CD8-positive, alpha-beta memory T cell (primary cell): ENCODE measurements around the gene BICD2. TPM values are rescaled to one million over a fixed set of nuclear protein-coding genes. Genes with fewer than 3 reads are reported as not detected.

ENCODE experiments used
- CTCF ChIA-PET: fragments of 350-600 bp; sonication (Branson Sonifier 250); formaldehyde crosslinking; loops from one replicate; lab custom pipeline; 2021; ENCODE audit warnings: antibody characterized with exemption; lab: Charles Lee
- POLR2A ChIA-PET: fragments of 350-600 bp; sonication (Branson Sonifier 250); formaldehyde crosslinking; loops from one replicate; lab custom pipeline; 2021; ENCODE audit warnings: antibody characterized with exemption; lab: Charles Lee
- DNase-seq, 5 donors: peaks; one replicate each; pipeline versions ENCODE4 v3.0.0 to v3.0.0-alpha.2; 2020 to 2022; ENCODE audit warnings: mixed read lengths in 1 of 5
- H3K27ac ChIP-seq: one replicate; pipeline ENCODE4 v1.7.0; 2013; ENCODE audit warnings: low read depth, mild to moderate bottlenecking, low read length, moderate library complexity
- H3K27me3 ChIP-seq: 2 replicates; pipeline ENCODE4 v1.7.0; 2013; ENCODE audit warnings: low read length, mild to moderate bottlenecking; ENCODE audit not compliant: insufficient read depth, poor library complexity, severe bottlenecking
- H3K36me3 ChIP-seq: 2 replicates; pipeline ENCODE4 v1.7.0; 2013; ENCODE audit warnings: mild to moderate bottlenecking, low read length, moderate library complexity; ENCODE audit not compliant: insufficient read depth
- H3K4me1 ChIP-seq: 2 replicates; pipeline ENCODE4 v1.7.0; 2013; ENCODE audit warnings: mild to moderate bottlenecking, low read length, moderate library complexity; ENCODE audit not compliant: insufficient read depth
- H3K4me3 ChIP-seq: 2 replicates; pipeline ENCODE4 v1.7.0; 2013; ENCODE audit warnings: mild to moderate bottlenecking, low read length
- H3K9me3 ChIP-seq: 2 replicates; pipeline ENCODE4 v1.7.0; 2013; ENCODE audit warnings: mild to moderate bottlenecking, low read length
- H3K27ac Mint-ChIP-seq, 8 donors: one replicate each; pipeline ENCODE4 v1.8.0; 2020 to 2021; ENCODE audit warnings: mixed read lengths in 8 of 8, mild to moderate bottlenecking in 6 of 8, inconsistent platforms in 3 of 8, moderate library complexity in 3 of 8
- H3K27me3 Mint-ChIP-seq, 2 donors: one replicate each; pipeline ENCODE4 v1.8.0; 2020 to 2021; ENCODE audit warnings: mixed read lengths in 2 of 2, mild to moderate bottlenecking in 1 of 2, moderate library complexity in 1 of 2
- H3K36me3 Mint-ChIP-seq, 3 donors: one replicate each; pipeline ENCODE4 v1.8.0; 2020 to 2021; ENCODE audit warnings: mixed read lengths in 3 of 3, inconsistent platforms in 1 of 3, mild to moderate bottlenecking in 1 of 3
- H3K4me1 Mint-ChIP-seq, 3 donors: one replicate each; pipeline ENCODE4 v1.8.0; 2020 to 2021; ENCODE audit warnings: mixed read lengths in 3 of 3, inconsistent platforms in 1 of 3, mild to moderate bottlenecking in 1 of 3
- H3K4me3 Mint-ChIP-seq, 7 donors: one replicate each; pipeline ENCODE4 v1.8.0; 2020 to 2021; ENCODE audit warnings: mixed read lengths in 7 of 7, mild to moderate bottlenecking in 6 of 7, moderate library complexity in 4 of 7, inconsistent platforms in 2 of 7
- H3K9me3 Mint-ChIP-seq, 5 donors: one replicate each; pipeline ENCODE4 v1.8.0; 2020 to 2022; ENCODE audit warnings: mixed read lengths in 5 of 5, mild to moderate bottlenecking in 3 of 5, moderate library complexity in 2 of 5, inconsistent platforms in 1 of 5
- polyA plus RNA-seq: library from polyadenylated mRNA; unstranded; fragments of 300-500 nt; fragmentation: Illumina TruSeq; gene quantifications from one replicate; pipeline ENCODE4 v1.2.3, GENCODE V29; 2021
- total RNA-seq, 2 experiments: library from RNA; stranded (reverse); gene quantifications; one replicate each; pipeline ENCODE4 v1.2.3, GENCODE V29; 2021

Gene BICD2
- total and polyA plus RNA-seq, 3 experiments from 2014 or later, result 18.6 to 27.1 (median 26.7) TPM

DNA sequence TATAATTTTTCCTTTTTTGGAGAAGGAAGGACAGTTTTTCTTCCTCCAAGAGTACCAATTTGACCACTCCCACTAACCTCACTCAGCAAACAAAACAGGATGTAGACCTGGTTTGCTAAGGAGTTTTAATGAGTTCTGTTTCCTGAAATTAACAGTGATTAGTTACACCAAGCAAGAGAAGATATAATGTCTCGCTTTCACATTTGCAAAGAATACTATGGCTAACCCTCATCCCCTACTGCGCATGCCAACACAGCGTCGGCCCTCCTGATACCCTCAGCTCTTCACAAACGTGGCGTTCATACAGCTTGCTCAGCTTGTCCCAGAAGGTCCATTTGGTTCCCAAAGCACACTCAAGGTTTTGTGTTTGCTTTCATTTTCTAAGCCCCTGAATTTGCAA, 52.8 kb downstream of the BICD2 start:
- H3K27me3 ChIP-seq, result no peaks in the 10 kb centered on the region
- peak overlapping the region; percentile 8 to 86 (median 83) for H3K4me3 Mint-ChIP-seq
- H3K27me3 Mint-ChIP-seq, result no peaks in the 10 kb centered on the region
- H3K4me1 ChIP-seq, result peaks cover 22% of the 10 kb centered on the region
- H3K4me1 Mint-ChIP-seq, result peaks cover 21 to 35% (median 29%) of the 10 kb centered on the region in 3 donors
- H3K27ac Mint-ChIP-seq, result peak overlapping the region; percentile 10 to 94 (median 90)
- H3K9me3 ChIP-seq, result no peaks in the 10 kb centered on the region
- POLR2A ChIA-PET, result interaction anchor here (0.7 kb wide), 1 partner anchor 9 kb away, joined by 3 read pairs; no protein-coding TSS in a partner anchor
- H3K36me3 ChIP-seq, result peaks cover 26% of the 10 kb centered on the region
- DNase-seq, result no peak
- H3K27ac ChIP-seq, result peak overlapping the region; percentile 33
- H3K9me3 Mint-ChIP-seq, result no peaks in the 10 kb centered on the region
- H3K4me3 ChIP-seq, result peak overlapping the region; percentile 45
- H3K36me3 Mint-ChIP-seq, result peaks cover 0 to 60% (median 14%) of the 10 kb centered on the region in 3 donors
- CTCF ChIA-PET, result interaction anchor here (1.1 to 6.8 kb wide), 2 partner anchors 78 to 82 kb away, joined by 3 to 41 read pairs; no protein-coding TSS in a partner anchor

DNA sequence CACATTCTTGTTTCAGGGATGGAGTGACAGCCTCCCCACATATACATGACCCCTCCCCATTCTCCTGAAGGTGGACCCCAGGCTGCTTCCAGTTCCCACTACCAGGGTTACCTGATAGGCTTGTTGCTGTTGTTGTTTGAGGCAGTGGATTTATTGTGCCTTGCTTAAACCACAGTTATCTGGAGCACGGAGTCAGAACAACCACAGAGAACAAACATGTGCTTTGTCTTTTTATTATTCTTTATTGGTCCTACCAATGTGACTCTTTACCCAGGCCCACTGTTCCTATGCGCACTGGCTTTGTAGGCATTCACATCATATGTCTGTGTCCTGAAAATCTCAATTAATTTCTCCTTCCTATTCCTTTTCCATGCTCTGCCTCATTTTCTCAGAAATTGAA, 53.5 kb downstream of the BICD2 start:
- no peak overlapping the region for H3K4me3 ChIP-seq

DNA sequence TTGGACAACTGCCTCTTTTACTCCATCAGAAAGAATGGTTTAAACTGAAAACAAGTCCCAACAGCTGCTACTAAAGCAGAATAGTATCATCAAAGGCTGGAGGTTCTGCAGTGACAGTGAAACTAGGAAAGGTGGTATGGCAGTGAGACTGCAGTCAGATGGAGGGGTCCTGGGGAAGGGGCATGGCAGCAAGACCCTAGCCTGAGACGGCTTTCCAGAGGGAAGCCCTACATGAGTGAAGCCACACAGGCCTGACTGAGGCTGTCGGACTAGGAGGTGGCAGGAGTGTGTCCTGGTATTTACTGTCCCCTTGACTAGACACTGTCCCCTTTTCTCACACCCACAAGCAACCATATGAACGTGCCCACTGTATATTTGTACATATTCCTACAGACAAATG, 54.3 kb downstream of the BICD2 start:
- no peaks in the 10 kb centered on the region for H3K9me3 ChIP-seq
- peaks cover 18% of the 10 kb centered on the region for H3K36me3 ChIP-seq
- Mint-ChIP-seq H3K4me1 (peaks cover 18 to 36% (median 35%) of the 10 kb centered on the region in 3 donors), H3K27me3 (no peaks in the 10 kb centered on the region), H3K9me3 (no peaks in the 10 kb centered on the region), H3K4me3 (no peak overlapping the region), H3K36me3 (peaks cover 0 to 50% (median 12%) of the 10 kb centered on the region in 3 donors), H3K27ac (peak overlapping the region in 6 of 8 donors; percentile 10 to 85 (median 42))
- DNase-seq, result no peak
- H3K27me3 ChIP-seq, result no peaks in the 10 kb centered on the region
- H3K4me3 ChIP-seq, result no peak overlapping the region
- H3K27ac ChIP-seq, result no peak overlapping the region
- peaks cover 19% of the 10 kb centered on the region for H3K4me1 ChIP-seq
- POLR2A ChIA-PET, result no interaction called here
- CTCF ChIA-PET, result no interaction called here

More for the DNA sequence above, 53.5 kb downstream of the BICD2 start:
- Histone ChIP-seq H3K9me3 (no peaks in the 10 kb centered on the region), H3K27me3 (no peaks in the 10 kb centered on the region), H3K36me3 (peaks cover 25% of the 10 kb centered on the region), H3K4me1 (peaks cover 19% of the 10 kb centered on the region), H3K27ac (no peak overlapping the region)
- Mint-ChIP-seq H3K36me3 (peaks cover 0 to 54% (median 10%) of the 10 kb centered on the region in 3 donors), H3K4me3 (peak overlapping the region in 4 of 7 donors; percentile 7 to 32 (median 24)), H3K9me3 (no peaks in the 10 kb centered on the region), H3K27ac (peak overlapping the region; percentile 10 to 88 (median 70)), H3K4me1 (peaks cover 18 to 35% (median 32%) of the 10 kb centered on the region in 3 donors), H3K27me3 (no peaks in the 10 kb centered on the region)
- ChIA-PET CTCF (no interaction called here), POLR2A (no interaction called here)
- DNase-seq, result no peak

DNA sequence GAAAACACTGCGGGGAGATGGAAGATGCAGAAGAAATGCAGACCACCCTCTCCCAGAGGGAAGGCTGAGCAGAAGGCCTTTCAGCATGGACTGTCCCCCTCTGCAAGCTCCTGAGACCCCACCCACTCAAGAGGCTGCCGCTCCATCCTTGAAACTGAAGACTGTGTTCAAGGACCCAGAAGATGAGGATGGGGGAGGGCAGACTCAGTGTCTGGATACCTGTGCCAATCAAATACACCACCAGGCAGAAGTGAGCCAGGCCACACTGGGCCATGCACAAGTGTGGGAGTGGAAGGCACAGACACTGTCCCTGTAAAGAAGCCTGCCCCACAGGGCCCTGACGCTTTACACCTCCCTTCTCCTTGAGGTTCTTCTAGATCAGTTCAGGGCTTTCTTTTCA, 54.7 kb downstream of the BICD2 start:
- Mint-ChIP-seq H3K9me3 (no peaks in the 10 kb centered on the region), H3K4me3 (no peak overlapping the region), H3K27me3 (no peaks in the 10 kb centered on the region), H3K27ac (peak overlapping the region in 3 of 8 donors; percentile 63 to 74 (median 63)), H3K4me1 (peaks cover 18 to 36% (median 35%) of the 10 kb centered on the region in 3 donors), H3K36me3 (peaks cover 0 to 46% (median 13%) of the 10 kb centered on the region in 3 donors)
- H3K27ac ChIP-seq, result no peak overlapping the region
- no peak overlapping the region for H3K4me3 ChIP-seq
- no peaks in the 10 kb centered on the region for H3K27me3 ChIP-seq
- POLR2A ChIA-PET, result no interaction called here
- peaks cover 15% of the 10 kb centered on the region for H3K36me3 ChIP-seq
- H3K4me1 ChIP-seq, result peaks cover 19% of the 10 kb centered on the region
- DNase-seq, result no peak
- H3K9me3 ChIP-seq, result no peaks in the 10 kb centered on the region
- CTCF ChIA-PET, result no interaction called here

DNA sequence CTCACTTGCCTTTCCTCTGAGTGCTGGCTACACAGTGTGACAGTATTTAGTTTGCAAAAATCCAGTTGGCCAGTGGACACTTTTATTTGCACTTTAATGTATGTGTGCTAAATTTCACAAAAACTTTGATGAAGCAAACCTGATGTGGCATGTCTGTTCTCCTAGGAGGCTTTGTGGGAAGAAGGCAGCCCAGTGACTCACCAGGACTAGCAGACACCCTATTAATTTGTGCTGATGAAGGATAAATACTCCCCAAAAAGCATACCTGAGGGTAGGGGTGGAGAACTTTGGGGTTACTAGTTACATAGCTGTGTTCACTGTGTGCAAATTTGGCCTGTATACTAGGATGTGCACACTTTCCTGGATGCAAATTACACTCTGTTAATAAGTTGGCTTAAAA, 55.4 kb downstream of the BICD2 start:
- Mint-ChIP-seq H3K9me3 (no peaks in the 10 kb centered on the region), H3K4me1 (peaks cover 18 to 36% (median 35%) of the 10 kb centered on the region in 3 donors), H3K27ac (peak overlapping the region in 1 of 8 donors; percentile 2), H3K27me3 (no peaks in the 10 kb centered on the region), H3K36me3 (peaks cover 4 to 44% (median 15%) of the 10 kb centered on the region in 3 donors), H3K4me3 (no peak overlapping the region)
- Histone ChIP-seq H3K4me1 (peaks cover 19% of the 10 kb centered on the region), H3K27ac (no peak overlapping the region), H3K9me3 (no peaks in the 10 kb centered on the region), H3K36me3 (peaks cover 8% of the 10 kb centered on the region), H3K27me3 (no peaks in the 10 kb centered on the region), H3K4me3 (no peak overlapping the region)
- no peak for DNase-seq
- POLR2A ChIA-PET, result no interaction called here
- CTCF ChIA-PET, result no interaction called here

DNA sequence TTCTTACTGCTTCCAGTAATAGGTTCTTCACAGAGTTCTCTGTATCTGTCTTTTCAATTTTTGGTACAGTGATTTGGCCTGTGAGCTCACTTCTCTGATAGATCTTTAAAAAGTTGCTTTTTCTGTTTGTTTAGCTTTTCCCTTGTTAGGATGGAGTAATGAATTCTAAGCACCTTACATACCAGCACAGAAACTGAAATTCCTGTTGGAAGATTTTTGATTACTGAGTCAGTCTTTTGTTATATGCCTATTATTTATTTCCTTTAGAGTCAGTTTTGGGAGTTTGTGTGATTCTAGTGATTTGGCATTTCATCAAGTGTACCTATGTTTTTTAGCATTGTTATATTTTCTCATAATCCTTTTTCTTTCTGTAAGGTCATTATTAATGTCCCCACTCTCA, 57.1 kb downstream of the BICD2 start:
- Mint-ChIP-seq H3K4me1 (peaks cover 14 to 30% (median 27%) of the 10 kb centered on the region in 3 donors), H3K36me3 (peaks cover 4 to 32% (median 17%) of the 10 kb centered on the region in 3 donors), H3K4me3 (no peak overlapping the region), H3K27ac (peak overlapping the region in 2 of 8 donors; percentile 26 to 35), H3K27me3 (no peaks in the 10 kb centered on the region), H3K9me3 (no peaks in the 10 kb centered on the region)
- no peaks in the 10 kb centered on the region for H3K27me3 ChIP-seq
- H3K36me3 ChIP-seq, result no peaks in the 10 kb centered on the region
- H3K4me3 ChIP-seq, result no peak overlapping the region
- POLR2A ChIA-PET, result no interaction called here
- CTCF ChIA-PET, result interaction anchor here (1.0 to 1.5 kb wide), 2 partner anchors 8 to 567 kb away, joined by 3 to 4 read pairs; no protein-coding TSS in a partner anchor
- peaks cover 15% of the 10 kb centered on the region for H3K4me1 ChIP-seq
- H3K9me3 ChIP-seq, result no peaks in the 10 kb centered on the region
- DNase-seq, result no peak
- H3K27ac ChIP-seq, result no peak overlapping the region

DNA sequence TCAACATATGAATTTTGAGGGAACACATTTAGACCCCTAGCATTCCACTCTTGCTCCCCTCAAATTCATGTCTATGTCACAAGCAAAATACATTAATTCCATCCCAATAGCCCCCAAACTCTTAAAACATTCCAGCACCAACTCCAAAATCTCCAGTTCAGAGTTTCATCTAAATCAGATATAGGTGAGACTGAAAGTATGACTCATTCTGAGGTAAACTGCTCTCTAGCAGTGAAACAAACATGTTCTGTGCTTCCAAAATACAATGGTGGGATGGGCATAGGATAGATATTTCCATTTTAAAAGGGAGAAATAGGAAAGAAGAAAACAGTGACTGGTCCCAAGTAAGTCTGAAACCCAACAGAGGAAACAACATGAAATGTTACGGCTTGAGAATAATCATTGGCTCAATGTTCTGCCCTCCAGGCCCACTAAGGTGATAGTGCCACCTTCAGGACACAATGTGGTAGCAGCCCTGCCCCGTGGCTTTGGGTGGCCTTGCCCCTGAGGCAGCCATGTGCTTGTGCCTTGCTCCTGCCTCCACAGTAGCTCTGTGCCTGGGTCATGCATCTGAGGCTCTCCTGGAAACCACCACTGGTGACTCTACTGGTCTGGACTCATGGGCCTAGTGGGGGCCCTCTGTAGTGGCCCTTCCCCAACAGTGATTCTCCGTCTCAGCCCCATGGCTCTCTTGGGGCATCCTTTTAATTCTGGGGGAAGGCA, 58.3 kb downstream of the BICD2 start:
- no peaks in the 10 kb centered on the region for H3K9me3 ChIP-seq
- no peak overlapping the region for H3K27ac ChIP-seq
- Mint-ChIP-seq H3K4me1 (peaks cover 4 to 18% (median 17%) of the 10 kb centered on the region in 3 donors), H3K36me3 (peaks cover 4 to 31% (median 17%) of the 10 kb centered on the region in 3 donors), H3K4me3 (no peak overlapping the region), H3K27ac (peak overlapping the region in 2 of 8 donors; percentile 1 to 13), H3K9me3 (no peaks in the 10 kb centered on the region), H3K27me3 (no peaks in the 10 kb centered on the region)
- peaks cover 5% of the 10 kb centered on the region for H3K4me1 ChIP-seq
- ChIA-PET CTCF (interaction anchor here (1.5 to 2.3 kb wide), 3 partner anchors 9 to 19 kb away, joined by 4 to 6 read pairs (median 4); no protein-coding TSS in a partner anchor), POLR2A (no interaction called here)
- H3K36me3 ChIP-seq, result no peaks in the 10 kb centered on the region
- DNase-seq, result peak in 1 of 5 donors; percentile 20
- H3K27me3 ChIP-seq, result no peaks in the 10 kb centered on the region
- H3K4me3 ChIP-seq, result no peak overlapping the region

DNA sequence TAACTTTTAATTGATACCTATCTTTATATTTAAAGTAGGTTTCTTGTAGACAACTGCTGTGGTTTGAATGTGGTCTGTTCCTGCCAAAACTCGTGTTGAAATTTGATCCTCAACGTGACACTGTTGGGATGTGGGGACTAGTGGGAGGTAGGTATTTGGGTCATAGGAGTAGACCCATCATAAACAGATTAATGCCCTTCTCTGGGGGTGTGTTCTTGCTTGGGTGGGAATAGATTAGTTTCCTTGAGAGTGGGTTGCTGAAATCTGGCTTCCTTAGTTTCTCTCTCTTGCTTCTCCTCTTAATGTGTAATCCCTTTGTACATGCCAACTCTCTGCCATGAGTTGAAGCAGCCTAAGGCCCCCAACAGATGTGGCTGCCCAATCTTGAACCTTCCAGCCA, 60.1 kb downstream of the BICD2 start:
- Histone ChIP-seq H3K9me3 (no peaks in the 10 kb centered on the region), H3K27me3 (no peaks in the 10 kb centered on the region), H3K4me3 (no peak overlapping the region), H3K27ac (no peak overlapping the region), H3K36me3 (no peaks in the 10 kb centered on the region), H3K4me1 (no peaks in the 10 kb centered on the region)
- H3K9me3 Mint-ChIP-seq, result peaks cover 0 to 3% (median 0%) of the 10 kb centered on the region in 5 donors
- peaks cover 12 to 21% (median 13%) of the 10 kb centered on the region in 3 donors for H3K36me3 Mint-ChIP-seq
- no peaks in the 10 kb centered on the region for H3K27me3 Mint-ChIP-seq
- no peak overlapping the region for H3K4me3 Mint-ChIP-seq
- no peak overlapping the region for H3K27ac Mint-ChIP-seq
- H3K4me1 Mint-ChIP-seq, result peaks cover 0 to 6% (median 5%) of the 10 kb centered on the region in 3 donors
- ChIA-PET CTCF (interaction anchor here (1.6 to 2.3 kb wide), 2 partner anchors 14 to 34 kb away, joined by 5 to 6 read pairs; partner anchors contain the start of gene IPPK), POLR2A (no interaction called here)
- DNase-seq, result no peak
